CD4-positive, alpha-beta T cell treated with Interleukin-6 at 100 ng/mL for 8 hours (primary cell): ENCODE data around the gene SLC25A28.
"Not testable (repeated sequence)": the region's sequence is repeated elsewhere in the genome, so short reads cannot be mapped to it uniquely, and the experiment has no call there.

Source experiments
- DNase-seq: peaks from one replicate; pipeline ENCODE4 v3.0.0-alpha.2; 2020; ENCODE audit warnings: mixed read lengths, low spot score

SLC25A28 gene

DNA sequence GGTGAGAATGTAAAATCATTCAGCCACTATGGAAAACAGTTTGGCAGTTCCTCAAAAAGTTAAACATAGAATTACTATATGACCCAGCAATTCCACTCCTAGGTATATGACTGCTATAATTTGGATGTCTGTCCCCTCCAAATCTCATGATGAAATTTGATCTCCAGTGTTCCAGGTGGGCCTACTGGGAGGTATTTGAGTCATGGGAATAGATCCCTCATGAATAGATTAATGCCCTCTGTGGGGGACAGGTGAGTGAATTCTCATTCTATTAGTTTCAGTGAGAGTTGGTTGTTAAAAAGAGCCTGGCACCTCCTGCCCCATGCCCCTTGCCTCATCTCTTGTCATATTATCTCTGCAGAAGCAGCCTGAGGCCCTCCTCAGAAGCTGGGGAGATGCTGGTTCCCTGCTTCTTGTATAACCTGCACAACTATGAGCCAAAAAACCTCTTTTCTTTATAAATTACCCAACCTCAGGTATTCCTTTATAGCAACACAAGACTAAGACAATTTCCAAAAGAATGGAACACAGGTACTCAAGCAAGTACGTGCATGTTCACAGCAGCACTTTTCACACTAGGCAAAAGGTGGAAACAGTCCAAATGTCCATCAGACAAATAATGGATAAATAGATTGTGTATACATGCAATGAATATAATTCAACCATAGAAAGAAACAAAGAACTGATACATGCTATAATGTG lies 8.8 kb upstream of the SLC25A28 start:
- no peak for DNase-seq

- not testable (repeated sequence) for DNase-seq
Observed at GRCh38 chr10:99625124-99625523, 4.9 kb upstream of the SLC25A28 start.

- no peak for DNase-seq
Observed at GRCh38 chr10:99623919-99624318, 3.7 kb upstream of the SLC25A28 start.

GRCh38 chr10:99621454-99622251 lies 1.4 kb upstream of the SLC25A28 start:
- no peak for DNase-seq

DNA sequence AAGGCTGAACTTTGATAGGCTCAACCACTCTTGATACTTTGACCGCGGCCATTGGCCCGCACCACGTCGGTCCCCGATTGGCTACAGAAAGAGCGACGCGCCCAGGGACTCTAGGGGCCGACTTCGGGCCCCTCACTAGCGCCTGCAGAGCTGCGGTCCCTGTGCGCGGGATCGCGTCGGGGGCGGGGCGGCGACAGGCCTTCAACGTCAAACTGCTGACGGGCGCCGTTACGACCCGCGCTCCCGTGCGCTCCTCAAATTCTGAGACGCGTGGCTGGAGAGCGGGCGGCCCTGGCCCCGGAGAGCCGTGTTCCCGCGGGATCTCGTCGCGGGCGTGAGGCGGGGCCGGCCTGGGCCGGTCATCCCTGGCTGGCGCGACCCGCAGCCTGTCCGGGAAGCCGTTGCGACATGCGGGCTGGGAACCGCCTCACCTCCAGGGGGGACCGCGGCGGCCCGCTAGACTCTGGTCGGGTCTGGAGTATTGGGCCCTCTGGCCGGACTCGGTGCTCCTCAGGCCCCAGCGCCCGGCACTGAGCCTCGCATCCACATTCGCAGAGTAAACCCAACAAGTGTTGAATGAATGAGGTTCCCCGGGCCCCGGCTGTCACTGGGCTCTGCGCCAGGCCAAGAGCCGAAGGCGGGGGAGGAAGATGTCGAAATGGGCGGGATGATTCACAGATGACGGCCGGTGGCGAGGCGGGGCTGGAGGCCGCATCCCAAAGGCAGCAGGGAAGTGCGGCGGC lies 643 bp upstream of the SLC25A28 start:
- peak; percentile 70 for DNase-seq

DNA sequence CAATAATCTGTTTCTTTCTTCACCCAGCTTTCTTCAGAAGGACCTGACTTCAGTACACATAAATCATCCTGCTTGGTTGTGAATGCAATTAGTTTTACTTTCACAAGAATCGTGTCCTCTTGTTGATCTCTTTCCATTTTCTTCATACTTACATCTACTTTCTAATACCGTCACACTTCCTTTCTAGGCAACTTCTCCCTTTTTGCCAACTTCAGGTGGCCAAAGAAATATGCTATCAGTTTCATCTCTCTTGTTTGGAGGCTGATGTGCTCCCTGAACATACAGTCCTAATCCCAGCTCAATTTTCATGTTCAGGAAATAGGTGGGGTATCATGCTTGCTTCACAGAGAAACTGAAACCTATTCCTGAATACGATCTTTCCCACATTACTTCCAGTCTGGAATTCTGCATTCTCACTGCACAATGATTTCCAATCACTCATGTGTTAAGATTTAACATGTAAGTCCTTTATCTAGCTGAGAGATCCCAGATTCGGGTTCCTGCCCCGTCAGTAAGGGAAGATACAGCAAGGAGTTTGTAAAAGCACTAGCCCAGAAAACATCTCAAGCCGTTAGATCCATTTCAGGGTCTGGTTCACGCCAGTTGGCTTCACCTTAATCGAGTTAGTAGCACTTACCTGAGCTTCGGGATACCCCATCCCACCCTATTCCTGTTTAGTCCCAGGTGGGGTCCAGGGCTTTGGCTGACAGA lies 994 bp downstream of the SLC25A28 start:
- no peak for DNase-seq

DNA sequence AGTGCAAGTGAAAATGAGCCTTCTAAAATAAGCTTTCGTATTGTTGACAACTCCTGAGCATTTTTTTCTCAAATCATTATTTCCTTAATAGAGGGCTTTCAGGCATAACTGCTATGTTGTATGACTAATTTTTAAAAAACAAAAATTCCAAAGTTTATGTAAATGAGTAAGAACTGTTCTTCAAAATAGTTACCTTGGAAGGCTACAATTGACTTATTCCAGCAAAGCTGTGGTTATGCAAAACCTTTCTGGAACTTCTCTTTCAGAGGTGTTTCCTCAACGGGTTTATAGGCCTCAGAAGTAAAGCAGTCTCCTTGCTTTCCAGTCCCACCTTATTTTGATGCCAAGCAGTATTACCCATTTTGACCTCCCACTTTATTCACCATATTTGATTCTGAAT lies 2.5 kb downstream of the SLC25A28 start:
- DNase-seq: no peak

DNA sequence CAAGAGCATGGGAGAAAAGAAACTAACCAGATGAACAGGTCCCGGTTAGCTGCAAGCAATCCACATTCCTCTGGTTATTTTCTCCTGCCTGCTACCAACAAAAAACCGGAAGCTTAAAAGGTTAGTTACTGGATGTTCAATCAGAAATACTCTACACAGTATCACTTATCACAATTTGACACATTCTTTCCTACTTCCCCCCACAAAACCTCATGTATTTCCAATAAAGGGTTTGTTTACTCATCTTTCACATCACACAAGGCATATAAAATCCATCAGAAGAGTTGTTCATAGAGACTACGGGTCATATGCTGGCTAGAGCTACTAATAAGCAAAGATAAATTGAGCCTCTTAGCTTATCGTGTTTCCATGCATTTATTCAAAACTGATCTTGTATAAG lies 4.8 kb downstream of the SLC25A28 start:
- DNase-seq: no peak

DNA sequence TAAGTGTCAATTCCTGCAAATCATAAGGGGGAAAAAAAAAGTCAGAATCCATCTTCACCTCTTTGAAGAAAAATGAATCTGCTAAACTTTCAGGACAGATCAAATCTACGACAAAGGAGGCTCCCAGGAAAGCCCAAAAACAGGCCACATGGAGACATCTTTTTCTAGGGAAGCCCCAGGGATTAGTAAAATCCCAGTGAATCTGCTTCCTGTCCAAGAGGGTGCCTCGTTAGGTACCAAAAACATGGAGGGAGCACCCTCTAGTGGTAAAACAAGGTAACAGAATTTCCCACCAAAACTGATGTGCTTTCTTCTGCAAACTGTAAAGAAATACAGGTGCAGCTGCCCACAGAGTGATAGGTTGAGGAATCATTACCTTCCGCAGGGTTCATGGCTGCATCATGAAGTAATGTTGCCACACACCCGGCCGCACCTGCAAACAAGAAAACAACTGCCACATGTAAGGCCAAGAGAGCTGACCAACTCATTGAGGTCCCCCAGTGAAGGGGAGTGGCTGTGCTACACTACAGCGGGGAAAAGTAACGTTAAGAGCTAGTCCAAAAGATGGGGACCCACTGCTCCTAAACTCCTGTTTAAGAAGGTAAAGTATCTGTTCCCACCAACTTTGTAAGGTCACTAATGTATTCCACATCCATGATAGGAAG lies 7.9 kb downstream of the SLC25A28 start:
- DNase-seq: peak; percentile 59

- no peak for DNase-seq
Observed at GRCh38 chr10:99611326-99611725, 8.9 kb downstream of the SLC25A28 start.

DNA sequence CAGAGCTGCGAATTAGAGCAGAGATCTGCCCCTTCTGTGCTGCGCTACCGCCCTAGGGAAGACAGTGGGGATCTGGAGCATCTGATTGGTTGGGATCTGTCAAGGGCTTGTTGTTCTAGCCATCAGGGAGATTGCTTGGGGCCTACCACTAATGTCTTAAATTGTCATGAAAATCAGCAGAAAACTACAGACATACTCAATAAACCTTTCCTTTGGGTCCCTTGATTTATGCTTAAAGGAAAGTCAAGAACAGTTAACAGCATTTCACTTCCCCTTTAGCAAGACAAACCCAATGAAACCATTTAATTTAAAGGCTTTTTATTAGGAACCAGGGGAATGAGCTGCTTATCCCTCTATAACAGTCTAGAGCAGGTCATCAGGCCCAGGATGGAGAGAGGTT lies 10.0 kb downstream of the SLC25A28 start:
- DNase-seq: no peak

- DNase-seq: no peak
Observed at GRCh38 chr10:99609186-99609585, 11.1 kb downstream of the SLC25A28 start.

DNA sequence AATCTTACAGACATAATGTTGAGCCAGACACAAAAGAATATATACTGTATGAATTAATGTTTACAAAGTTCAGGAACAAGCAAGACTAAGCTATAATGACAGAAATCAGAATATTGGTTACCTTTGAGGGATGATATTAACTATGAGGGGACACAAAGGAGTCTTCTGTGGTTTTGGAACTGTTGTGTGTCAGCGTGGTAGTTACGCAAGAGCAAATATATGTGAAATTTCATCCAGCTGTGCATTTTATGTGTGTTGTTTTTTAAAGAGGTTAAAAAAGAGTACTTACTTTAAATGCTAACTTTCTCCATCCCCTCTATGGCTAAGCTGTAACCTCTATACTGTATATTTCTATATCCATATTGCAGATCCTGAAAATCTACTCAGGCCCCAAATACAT lies 14.9 kb downstream of the SLC25A28 start:
- no peak for DNase-seq

GRCh38 chr10:99604862-99605261 lies 15.4 kb downstream of the SLC25A28 start:
- no peak for DNase-seq

DNA sequence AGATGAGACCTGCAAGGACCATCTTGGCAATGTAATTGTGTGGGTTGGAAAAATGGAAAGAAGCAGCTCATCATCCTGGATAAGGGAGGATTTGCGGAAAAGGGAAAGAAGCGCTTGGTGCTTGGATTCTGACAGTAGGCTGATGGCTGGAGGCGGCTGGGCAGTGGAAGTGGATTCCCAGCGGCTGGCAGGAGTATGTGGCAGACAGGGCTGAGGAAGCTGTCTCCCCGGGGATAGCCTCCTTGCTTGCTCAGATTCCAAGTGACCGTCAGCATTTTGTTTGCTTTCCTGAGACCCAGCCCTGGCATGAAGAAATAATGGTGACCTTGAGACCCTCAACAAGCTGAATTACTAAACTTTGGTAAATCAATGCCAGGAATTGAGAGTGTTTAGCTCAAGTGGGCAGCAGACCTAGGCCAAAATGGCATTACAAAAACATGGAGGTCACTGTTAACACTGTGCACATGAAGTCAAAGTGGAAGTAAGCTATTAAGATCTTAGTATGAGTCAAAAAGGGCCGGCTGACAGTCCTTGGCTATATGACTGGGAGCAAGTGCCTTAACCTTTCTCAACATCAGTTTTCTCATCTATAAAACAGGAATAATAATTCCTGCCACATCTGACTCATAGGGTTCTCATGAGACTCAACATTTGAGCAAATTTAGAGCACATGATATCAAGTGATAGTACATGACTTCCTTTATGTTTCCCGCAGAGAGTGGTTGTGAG lies 21.3 kb downstream of the SLC25A28 start:
- no peak for DNase-seq

DNA sequence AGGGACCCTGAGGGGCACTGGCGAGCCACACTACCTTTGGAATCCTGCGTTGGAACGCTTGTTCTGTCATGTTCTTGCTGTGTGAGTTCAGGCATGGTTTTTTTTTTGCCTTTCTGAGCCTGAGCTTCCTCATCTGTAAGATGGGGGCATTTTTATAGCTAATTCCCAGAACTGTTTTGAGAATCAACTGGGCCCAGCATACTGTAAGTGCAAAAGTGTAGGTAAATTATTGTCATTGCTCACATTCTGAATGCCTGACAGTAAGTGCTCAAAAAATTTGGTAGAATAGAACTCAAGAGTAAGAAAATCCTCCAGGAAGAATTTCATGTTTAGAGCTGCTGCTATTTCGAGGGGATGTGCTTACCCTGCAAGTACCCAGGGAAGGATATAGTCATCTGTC lies 22.2 kb downstream of the SLC25A28 start:
- DNase-seq: no peak

- DNase-seq: not testable (repeated sequence)
Observed at GRCh38 chr10:99596708-99597107, 23.5 kb downstream of the SLC25A28 start.

- no peak for DNase-seq
Observed at GRCh38 chr10:99595770-99596465, 24.3 kb downstream of the SLC25A28 start.

DNA sequence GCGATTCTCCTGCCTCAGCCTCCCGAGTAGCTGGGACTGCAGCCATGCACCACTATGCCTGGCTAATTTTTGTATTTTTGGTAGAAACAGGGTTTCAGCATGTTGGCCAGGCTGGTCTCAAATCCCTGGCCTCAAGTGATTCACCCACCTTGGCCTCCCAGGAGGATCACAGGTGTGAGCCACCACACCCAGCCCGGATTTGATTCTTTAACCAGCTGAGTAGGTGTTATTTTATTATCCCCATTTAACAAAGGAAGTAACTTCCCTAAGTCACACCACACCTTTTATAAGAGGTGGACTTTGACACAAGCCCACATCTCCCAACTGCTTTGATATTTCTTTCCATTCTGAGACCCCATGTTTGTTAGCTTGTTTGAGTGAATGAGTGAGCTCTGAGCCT lies 25.0 kb downstream of the SLC25A28 start:
- DNase-seq: no peak

DNA sequence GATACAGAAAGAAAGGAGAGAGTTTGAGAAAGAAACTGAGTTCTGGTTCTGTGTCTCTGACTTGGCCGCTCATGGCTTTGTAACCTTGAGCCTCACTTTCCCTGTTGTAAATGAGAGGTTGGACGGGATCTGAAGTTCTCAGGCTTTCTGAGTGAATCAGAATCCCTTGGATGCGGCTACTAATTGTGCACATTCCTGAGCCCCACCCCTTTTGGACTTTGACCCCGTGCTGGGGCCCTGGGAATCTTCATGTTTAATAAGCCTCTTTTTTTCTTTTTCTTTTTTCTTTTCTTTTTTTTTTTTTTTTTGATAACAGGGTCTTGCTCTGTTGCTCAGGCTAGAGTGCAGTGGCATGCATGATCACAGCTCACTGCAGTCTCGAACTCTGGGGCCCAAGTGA lies 26.9 kb downstream of the SLC25A28 start:
- no peak for DNase-seq
